PC-9 (cell line): ENCODE results near the gene RPS27.

Source experiments
- EZH2 ChIP-seq: fragments of 200-600 bp; sonication (generic); IDR thresholded peaks from 2 replicates; pipeline ENCODE4 v1.8.0; 2017; ENCODE audit warnings: antibody characterized with exemption, low read depth
- TF ChIP-seq, protein P1 (sequence below): fragments of 200-600 bp; sonication (generic); conservative IDR thresholded peaks from 2 replicates; pipeline ENCODE4 v1.6.1; 2017; ENCODE audit warnings: mixed run types, antibody characterized with exemption, mild to moderate bottlenecking, moderate library complexity

DNA sequence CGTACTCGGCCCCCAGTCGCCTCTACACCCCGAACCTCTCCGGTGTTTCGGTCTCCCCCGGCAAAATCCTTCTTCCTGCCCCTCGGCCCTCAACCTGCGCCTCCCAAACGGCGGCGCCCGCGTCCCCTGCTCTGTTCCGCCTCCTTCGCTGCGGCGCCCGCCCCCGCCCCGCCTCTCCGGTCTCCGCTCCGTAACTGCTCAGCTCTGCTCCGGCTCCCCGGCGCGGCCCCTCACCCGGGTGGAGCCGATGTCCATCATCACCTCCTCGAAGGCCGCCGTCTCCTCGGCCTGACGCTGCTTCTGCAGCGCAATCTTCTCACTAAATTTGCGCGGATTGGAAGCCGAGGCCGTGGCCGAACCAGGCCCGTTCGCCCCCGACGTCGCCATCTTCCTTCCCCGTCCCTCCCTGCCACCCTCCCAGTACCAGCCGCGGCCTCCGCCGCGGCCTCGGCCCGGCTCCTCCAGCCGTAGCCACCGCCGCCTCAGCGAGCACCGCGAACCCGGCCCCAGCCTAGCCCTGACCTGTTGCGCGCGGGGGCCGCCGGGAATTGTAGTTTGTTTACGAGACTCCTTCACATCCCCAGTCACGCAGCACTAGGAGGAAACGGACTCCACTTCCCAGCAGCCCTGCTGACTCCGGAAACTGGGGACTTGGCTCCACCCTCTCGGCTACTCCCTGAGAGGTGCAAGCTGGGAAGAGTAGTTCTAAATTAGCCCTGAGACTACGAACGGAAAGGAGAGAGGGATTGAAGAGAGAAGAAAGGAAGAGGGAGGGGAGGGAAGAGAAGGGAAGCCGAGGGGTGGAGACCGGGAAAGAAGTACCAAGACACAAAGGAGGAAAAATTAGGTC is 32.2 kb upstream of the RPS27 start, which contains the start of gene CRTC2:
- TF ChIP-seq EZH2: no peak
- TF ChIP-seq, protein P1, sequence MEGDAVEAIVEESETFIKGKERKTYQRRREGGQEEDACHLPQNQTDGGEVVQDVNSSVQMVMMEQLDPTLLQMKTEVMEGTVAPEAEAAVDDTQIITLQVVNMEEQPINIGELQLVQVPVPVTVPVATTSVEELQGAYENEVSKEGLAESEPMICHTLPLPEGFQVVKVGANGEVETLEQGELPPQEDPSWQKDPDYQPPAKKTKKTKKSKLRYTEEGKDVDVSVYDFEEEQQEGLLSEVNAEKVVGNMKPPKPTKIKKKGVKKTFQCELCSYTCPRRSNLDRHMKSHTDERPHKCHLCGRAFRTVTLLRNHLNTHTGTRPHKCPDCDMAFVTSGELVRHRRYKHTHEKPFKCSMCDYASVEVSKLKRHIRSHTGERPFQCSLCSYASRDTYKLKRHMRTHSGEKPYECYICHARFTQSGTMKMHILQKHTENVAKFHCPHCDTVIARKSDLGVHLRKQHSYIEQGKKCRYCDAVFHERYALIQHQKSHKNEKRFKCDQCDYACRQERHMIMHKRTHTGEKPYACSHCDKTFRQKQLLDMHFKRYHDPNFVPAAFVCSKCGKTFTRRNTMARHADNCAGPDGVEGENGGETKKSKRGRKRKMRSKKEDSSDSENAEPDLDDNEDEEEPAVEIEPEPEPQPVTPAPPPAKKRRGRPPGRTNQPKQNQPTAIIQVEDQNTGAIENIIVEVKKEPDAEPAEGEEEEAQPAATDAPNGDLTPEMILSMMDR: no peak
